Right lobe of liver (tissue), 6 donors: ENCODE data around the gene CTSD. TPM values are rescaled to one million over a fixed set of nuclear protein-coding genes. Genes with fewer than 3 reads are reported as not detected.

Experiments used
- ATAC-seq, 4 donors: fragments of 200-7000 bp; cut with Tn5 transposase; one replicate each; pipeline ENCODE4 v1.9.1; 2020; ENCODE audit warnings: mild to moderate bottlenecking in 4 of 4, moderate library complexity in 4 of 4
- DNase-seq, 3 donors: peaks; one replicate each; pipeline ENCODE4 v3.0.0-alpha.2; 2020
- H3K27ac ChIP-seq, 3 donors: fragments of 200-600 bp; one replicate each; pipeline ENCODE4 v1.8.0; 2022
- H3K27me3 ChIP-seq, 2 donors: fragments of 200-600 bp; one replicate each; pipeline ENCODE4 v1.8.0; 2022
- H3K36me3 ChIP-seq, 4 donors: fragments of 200-600 bp; sonication (generic) in 1 of 4; one replicate each; pipeline versions ENCODE4 v1.5.1 to v1.8.0; 2017 to 2022; ENCODE audit warnings: control low read depth in 1 of 4
- H3K4me1 ChIP-seq, 4 donors: fragments of 200-600 bp; sonication (generic) in 1 of 4; one replicate each; pipeline versions ENCODE4 v1.5.1 to v1.8.0; 2017 to 2022; ENCODE audit warnings: control low read depth in 1 of 4
- H3K4me3 ChIP-seq, 3 donors: fragments of 200-600 bp; one replicate each; pipeline ENCODE4 v1.8.0; 2022
- H3K9me3 ChIP-seq, 4 donors: fragments of 200-600 bp; sonication (generic) in 1 of 4; one replicate each; pipeline versions ENCODE4 v1.5.1 to v1.8.0; 2017 to 2022; ENCODE audit warnings: control low read depth in 1 of 4
- POLR2A ChIP-seq: fragments of 450-650 bp; IDR thresholded peaks from one replicate; pipeline ENCODE4 v1.6.1; 2017; ENCODE audit warnings: antibody characterized with exemption, mild to moderate bottlenecking
- WGBS: methylation state at CpG from one replicate; pipeline ENCODE4 v1.1.6; 2018; ENCODE audit warnings: low coverage, low lambda C conversion rate; ENCODE audit not compliant: insufficient coverage; ENCODE audit errors: missing lambda C conversion rate; 5-methylcytosine and 5-hydroxymethylcytosine counted together
- intact Hi-C, 2 donors: fragments of 100-400 bp; cut with DNase I; formaldehyde crosslinking; loops; one replicate each; pipeline versions ENCODE4 v1.11.2 to v1.14.1; 2022
- total RNA-seq, 6 experiments: library from RNA; depleted of rRNA in 2 of 6; stranded (reverse); fragments of >200 nt in 2 of 6; fragmentation: NEBNext Ultra II Directional in 3 of 6; extraction: Animal tissue kit (Norgen Biotek cat#: 25700) in 3 of 6; gene quantifications; one replicate each; pipeline versions ENCODE4 v1.1.0 to v1.2.4, GENCODE V29; 2016 to 2023
- TF ChIP-seq, protein P1 (sequence below), 4 donors: fragments of 200-600 bp in 3 of 4; fragments of 450-650 bp in 1 of 4; IDR thresholded peaks; one replicate each; pipeline versions ENCODE4 v1.5.1 to v1.8.0; 2016 to 2022; ENCODE audit warnings: antibody characterized with exemption in 4 of 4, mild to moderate bottlenecking in 2 of 4
- donor health status: DM: no; HTN: yes; CAD: no.
- donor health status: DM: no; HTN: no; CAD: no.
- donor health status: DM: no; HTN: no; CAD: no.
- donor health status: DM: no; HTN: yes; CAD: no.
- donor health status: DM: no; HTN: yes; CAD: no.

The CTSD gene
- total RNA-seq, 6 experiments from 2014 or later: 515 to 1,549 (median 1,009) TPM

DNA sequence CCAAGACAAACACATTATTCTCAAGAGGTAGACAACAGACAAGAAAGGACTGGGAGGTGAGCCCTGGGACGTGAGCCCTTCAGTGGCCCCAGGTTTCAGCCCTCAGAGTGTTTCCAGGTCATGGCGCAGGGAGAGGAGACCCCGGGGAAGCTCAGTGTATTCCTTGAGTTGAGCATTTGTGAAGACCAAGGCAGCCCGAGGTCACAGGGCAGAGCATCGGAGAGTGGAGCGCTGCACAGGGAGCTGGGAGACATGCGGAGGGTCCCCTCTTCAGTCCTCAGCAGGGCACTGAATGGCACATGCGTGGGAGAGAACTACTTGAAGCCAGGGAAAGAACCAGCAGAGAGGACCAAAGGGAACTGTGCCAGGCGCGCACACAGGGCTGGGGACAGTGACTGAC is 55.0 kb downstream of the CTSD start:
- TF ChIP-seq POLR2A: no peak
- TF ChIP-seq, protein P1, sequence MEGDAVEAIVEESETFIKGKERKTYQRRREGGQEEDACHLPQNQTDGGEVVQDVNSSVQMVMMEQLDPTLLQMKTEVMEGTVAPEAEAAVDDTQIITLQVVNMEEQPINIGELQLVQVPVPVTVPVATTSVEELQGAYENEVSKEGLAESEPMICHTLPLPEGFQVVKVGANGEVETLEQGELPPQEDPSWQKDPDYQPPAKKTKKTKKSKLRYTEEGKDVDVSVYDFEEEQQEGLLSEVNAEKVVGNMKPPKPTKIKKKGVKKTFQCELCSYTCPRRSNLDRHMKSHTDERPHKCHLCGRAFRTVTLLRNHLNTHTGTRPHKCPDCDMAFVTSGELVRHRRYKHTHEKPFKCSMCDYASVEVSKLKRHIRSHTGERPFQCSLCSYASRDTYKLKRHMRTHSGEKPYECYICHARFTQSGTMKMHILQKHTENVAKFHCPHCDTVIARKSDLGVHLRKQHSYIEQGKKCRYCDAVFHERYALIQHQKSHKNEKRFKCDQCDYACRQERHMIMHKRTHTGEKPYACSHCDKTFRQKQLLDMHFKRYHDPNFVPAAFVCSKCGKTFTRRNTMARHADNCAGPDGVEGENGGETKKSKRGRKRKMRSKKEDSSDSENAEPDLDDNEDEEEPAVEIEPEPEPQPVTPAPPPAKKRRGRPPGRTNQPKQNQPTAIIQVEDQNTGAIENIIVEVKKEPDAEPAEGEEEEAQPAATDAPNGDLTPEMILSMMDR (IDR thresholded peaks at IDR 0.05): no peak
- Histone ChIP-seq H3K4me3 (no peak overlapping the region), H3K27ac (no peak overlapping the region), H3K4me1 (no peaks in the 10 kb centered on the region), H3K9me3 (no peaks in the 10 kb centered on the region), H3K36me3 (no peaks in the 10 kb centered on the region), H3K27me3 (no peaks in the 10 kb centered on the region)
- intact Hi-C loops: no loop called here
- DNase-seq (peak in 1 of 3 donors; percentile 23), ATAC-seq (no peak)
- 90% methylated on average over 3 of the region's 10 CpGs for WGBS

GRCh38 chr11:1707751-1708150 is 56.0 kb downstream of the CTSD start:
- ATAC-seq (no peak), DNase-seq (peak in 1 of 3 donors; percentile 1)
- Histone ChIP-seq H3K4me3 (no peak overlapping the region), H3K4me1 (no peaks in the 10 kb centered on the region), H3K9me3 (no peaks in the 10 kb centered on the region), H3K27ac (no peak overlapping the region), H3K27me3 (no peaks in the 10 kb centered on the region), H3K36me3 (no peaks in the 10 kb centered on the region)
- TF ChIP-seq, protein P1 (IDR thresholded peaks at IDR 0.05): no peak
- TF ChIP-seq POLR2A: no peak
- 57% methylated on average over 3 of the region's 4 CpGs for WGBS
- intact Hi-C loops: no loop called here

- H3K36me3 ChIP-seq: no peaks in the 10 kb centered on the region
- H3K27ac ChIP-seq: no peak overlapping the region
- WGBS: 70% methylated on average over 2 of the region's 17 CpGs
- intact Hi-C loops: no loop called here
- H3K4me1 ChIP-seq: no peaks in the 10 kb centered on the region
- TF ChIP-seq, protein P1 (IDR thresholded peaks at IDR 0.05): peak; percentile 17 to 30 (median 25)
- no peak for TF ChIP-seq POLR2A
- ATAC-seq: peak; percentile 58 to 81 (median 74)
- H3K4me3 ChIP-seq: no peak overlapping the region
- peak in 1 of 3 donors; percentile 50 for DNase-seq
- H3K9me3 ChIP-seq: no peaks in the 10 kb centered on the region
- H3K27me3 ChIP-seq: no peaks in the 10 kb centered on the region
Observed at GRCh38 chr11:1706634-1707400, 56.9 kb downstream of the CTSD start.

GRCh38 chr11:1705126-1706052 is 58.3 kb downstream of the CTSD start:
- no peak for TF ChIP-seq POLR2A
- TF ChIP-seq, protein P1 (IDR thresholded peaks at IDR 0.05): no peak
- WGBS: 50% methylated on average over 12 of the region's 15 CpGs
- no peaks in the 10 kb centered on the region for H3K36me3 ChIP-seq
- no peaks in the 10 kb centered on the region for H3K4me1 ChIP-seq
- H3K27me3 ChIP-seq: no peaks in the 10 kb centered on the region
- no peak overlapping the region for H3K4me3 ChIP-seq
- intact Hi-C loops: no loop called here
- DNase-seq: peak in 1 of 3 donors; percentile 34
- no peak for ATAC-seq
- no peak overlapping the region for H3K27ac ChIP-seq
- no peaks in the 10 kb centered on the region for H3K9me3 ChIP-seq
